Limb (tissue), 2 donors: ENCODE results near the gene MTX1.
"Not testable (repeated sequence)": the region's sequence is repeated elsewhere in the genome, so short reads cannot be mapped to it uniquely, and the experiment has no call there.

Source experiments
- DNase-seq, 2 donors: peaks; one replicate each; pipeline ENCODE4 v3.0.0-alpha.2; 2016; ENCODE audit errors: extremely low spot score in 2 of 2

Gene MTX1

GRCh38 chr1:155188268-155188667 is 20.2 kb upstream of the MTX1 start:
- no peak for DNase-seq

GRCh38 chr1:155189926-155190325 is 18.6 kb upstream of the MTX1 start:
- not testable (repeated sequence) for DNase-seq

- DNase-seq = no peak
These were observed 16.6 kb upstream of the MTX1 start for GRCh38 chr1:155191904-155192303.

GRCh38 chr1:155192346-155193274 is 15.9 kb upstream of the MTX1 start:
- peak in 1 of 2 donors; percentile 21 for DNase-seq

- peak; percentile 89 to 94 for DNase-seq
These were observed 15.1 kb upstream of the MTX1 start for GRCh38 chr1:155193275-155193990.

- DNase-seq = not testable (repeated sequence)
These were observed 14.6 kb upstream of the MTX1 start for GRCh38 chr1:155193991-155194240.

GRCh38 chr1:155195201-155196102 is 13.0 kb upstream of the MTX1 start:
- DNase-seq = no peak

GRCh38 chr1:155196103-155196892 is 12.2 kb upstream of the MTX1 start:
- DNase-seq = peak in 1 of 2 donors; percentile 63

- DNase-seq = no peak
These were observed 11.4 kb upstream of the MTX1 start for GRCh38 chr1:155196893-155197638.

GRCh38 chr1:155197901-155198546 is 10.5 kb upstream of the MTX1 start:
- DNase-seq = no peak

- no peak for DNase-seq
These were observed 10.0 kb upstream of the MTX1 start for GRCh38 chr1:155198547-155198906.

GRCh38 chr1:155199792-155200191 is 8.7 kb upstream of the MTX1 start:
- DNase-seq = no peak

GRCh38 chr1:155200920-155201319 is 7.6 kb upstream of the MTX1 start:
- DNase-seq = no peak

- DNase-seq = no peak
These were observed 6.3 kb upstream of the MTX1 start for GRCh38 chr1:155202198-155202597.

- DNase-seq = peak in 1 of 2 donors; percentile 27
These were observed 5.6 kb upstream of the MTX1 start for GRCh38 chr1:155202731-155203515.

- DNase-seq = peak in 1 of 2 donors; percentile 26
These were observed 3.5 kb upstream of the MTX1 start for GRCh38 chr1:155205035-155205434.

- DNase-seq = peak in 1 of 2 donors; percentile 29
These were observed 2.4 kb upstream of the MTX1 start for GRCh38 chr1:155205969-155206593.
